CD14-positive monocyte (primary cell): ENCODE results near the gene PYGO2. TPM values are rescaled to one million over a fixed set of nuclear protein-coding genes. Genes with fewer than 3 reads are reported as not detected.

ENCODE experiments used
- DNase-seq, 3 donors: peaks; one replicate each; pipeline ENCODE4 v3.0.0-alpha.2; 2011 to 2022
- H2AFZ ChIP-seq: 2 replicates; pipeline ENCODE4 v1.6.0; 2012; ENCODE audit warnings: mild to moderate bottlenecking, low read depth, low read length, inconsistent platforms; ENCODE audit not compliant: insufficient read depth, poor library complexity, severe bottlenecking
- H3K27ac ChIP-seq, 2 donors: 1 replicate in 1 of 2; 2 replicates in 1 of 2; pipeline ENCODE4 v1.5.1; 2012 to 2013; ENCODE audit warnings: low read length in 2 of 2, control low read depth in 1 of 2, inconsistent platforms in 1 of 2, low read depth in 1 of 2, mild to moderate bottlenecking in 1 of 2
- H3K27me3 ChIP-seq, 2 donors: one replicate each; pipeline versions ENCODE4 v1.6.0 to v1.6.1; 2011 to 2013; ENCODE audit warnings: low read length in 2 of 2; ENCODE audit not compliant: control insufficient read depth in 2 of 2, insufficient read depth in 2 of 2
- H3K36me3 ChIP-seq, 2 donors: replicated peaks in 1 of 2; 1 replicate in 1 of 2; 2 replicates in 1 of 2; pipeline versions ENCODE4 v1.5.1 to v1.6.1; 2012 to 2013; ENCODE audit warnings: low read length in 2 of 2, control low read depth in 1 of 2, inconsistent platforms in 1 of 2, mild to moderate bottlenecking in 1 of 2; ENCODE audit not compliant: insufficient read depth in 2 of 2, control insufficient read depth in 1 of 2
- H3K4me1 ChIP-seq, 2 donors: 1 replicate in 1 of 2; 2 replicates in 1 of 2; pipeline versions ENCODE4 v1.5.1 to v1.6.1; 2012 to 2013; ENCODE audit warnings: low read length in 2 of 2, control low read depth in 1 of 2, inconsistent platforms in 1 of 2, mild to moderate bottlenecking in 1 of 2, moderate library complexity in 1 of 2; ENCODE audit not compliant: insufficient read depth in 2 of 2, control insufficient read depth in 1 of 2
- H3K4me2 ChIP-seq: replicated peaks from 2 replicates; pipeline ENCODE3; 2012; ENCODE audit warnings: low read length, moderate library complexity, mild to moderate bottlenecking; ENCODE audit not compliant: poor library complexity, severe bottlenecking; ENCODE audit errors: extremely low read depth
- H3K4me3 ChIP-seq, 3 experiments: fragments of 200-600 bp in 1 of 3; sonication (generic) in 1 of 3; replicated peaks in 1 of 3; 1 replicate in 2 of 3; 2 replicates in 1 of 3; pipeline ENCODE4 v1.5.1; 2011 to 2013; ENCODE audit warnings: low read length in 3 of 3, mild to moderate bottlenecking in 3 of 3, control low read depth in 2 of 3, low read depth in 2 of 3, inconsistent platforms in 1 of 3, moderate library complexity in 1 of 3
- H3K79me2 ChIP-seq: 2 replicates; pipeline ENCODE4 v1.6.0; 2012; ENCODE audit warnings: mild to moderate bottlenecking, control low read depth, inconsistent platforms, low read length, moderate library complexity; ENCODE audit not compliant: insufficient read depth
- H3K9ac ChIP-seq: 2 replicates; pipeline ENCODE4 v1.6.0; 2017; ENCODE audit warnings: low read length, mild to moderate bottlenecking; ENCODE audit not compliant: insufficient read depth, poor library complexity, severe bottlenecking
- H3K9me3 ChIP-seq, 2 donors: replicated peaks in 1 of 2; 1 replicate in 1 of 2; 2 replicates in 1 of 2; pipeline versions ENCODE4 v1.5.1 to v1.6.1; 2012 to 2013; ENCODE audit warnings: low read length in 2 of 2, control low read depth in 1 of 2; ENCODE audit not compliant: control insufficient read depth in 1 of 2, insufficient read depth in 1 of 2
- H4K20me1 ChIP-seq: 2 replicates; pipeline ENCODE4 v1.6.0; 2012; ENCODE audit warnings: mild to moderate bottlenecking, low read length, control low read depth, moderate library complexity; ENCODE audit not compliant: insufficient read depth
- H3K27ac Mint-ChIP-seq, 7 donors: one replicate each; pipeline ENCODE4 v1.8.0; 2020; ENCODE audit warnings: mild to moderate bottlenecking in 7 of 7, mixed read lengths in 7 of 7, moderate library complexity in 6 of 7, inconsistent platforms in 2 of 7
- H3K27me3 Mint-ChIP-seq, 3 donors: one replicate each; pipeline ENCODE4 v1.8.0; 2021 to 2022; ENCODE audit warnings: low read depth in 3 of 3, mild to moderate bottlenecking in 3 of 3, mixed read lengths in 3 of 3, moderate library complexity in 3 of 3, inconsistent platforms in 1 of 3
- H3K36me3 Mint-ChIP-seq, 2 donors: one replicate each; pipeline ENCODE4 v1.8.0; 2020; ENCODE audit warnings: mixed read lengths in 2 of 2, inconsistent platforms in 1 of 2, mild to moderate bottlenecking in 1 of 2
- H3K4me1 Mint-ChIP-seq: one replicate; pipeline ENCODE4 v1.8.0; 2020; ENCODE audit warnings: mild to moderate bottlenecking, mixed read lengths
- H3K4me3 Mint-ChIP-seq, 2 donors: one replicate each; pipeline ENCODE4 v1.8.0; 2020; ENCODE audit warnings: mild to moderate bottlenecking in 2 of 2, mixed read lengths in 2 of 2, moderate library complexity in 1 of 2
- H3K9me3 Mint-ChIP-seq, 7 donors: one replicate each; pipeline ENCODE4 v1.8.0; 2020 to 2022; ENCODE audit warnings: mixed read lengths in 7 of 7, mild to moderate bottlenecking in 6 of 7, moderate library complexity in 6 of 7, inconsistent platforms in 2 of 7
- WGBS: methylation state at CpG from one replicate; pipeline ENCODE4 v1.1.5; 2013; ENCODE audit warnings: missing lambda C conversion rate; ENCODE audit not compliant: insufficient coverage; 5-methylcytosine and 5-hydroxymethylcytosine counted together
- intact Hi-C, 2 donors: fragments of 100-400 bp; cut with micrococcal nuclease; formaldehyde crosslinking; loops; one replicate each; pipeline versions ENCODE4 v1.15.0 to v1.15.1; 2023
- polyA plus RNA-seq, 3 donors: library from polyadenylated mRNA; depleted of rRNA in 1 of 3; unstranded in 2 of 3; stranded (reverse) in 1 of 3; fragments of 300-500 nt in 2 of 3; fragments of >200 nt in 1 of 3; fragmentation: Illumina TruSeq in 2 of 3; gene quantifications; 1 replicate in 2 of 3; 2 replicates in 1 of 3; pipeline ENCODE4 v1.2.3, GENCODE V29; 2012 to 2021
- TF ChIP-seq, protein P1 (sequence below): fragments of 200-600 bp; IDR thresholded peaks from one replicate; pipeline ENCODE4 v1.8.0; 2022; ENCODE audit warnings: antibody characterized with exemption, mild to moderate bottlenecking

The PYGO2 gene
- polyA plus RNA-seq, 3 donors: 8.2 to 12.5 (median 12.0) TPM

DNA sequence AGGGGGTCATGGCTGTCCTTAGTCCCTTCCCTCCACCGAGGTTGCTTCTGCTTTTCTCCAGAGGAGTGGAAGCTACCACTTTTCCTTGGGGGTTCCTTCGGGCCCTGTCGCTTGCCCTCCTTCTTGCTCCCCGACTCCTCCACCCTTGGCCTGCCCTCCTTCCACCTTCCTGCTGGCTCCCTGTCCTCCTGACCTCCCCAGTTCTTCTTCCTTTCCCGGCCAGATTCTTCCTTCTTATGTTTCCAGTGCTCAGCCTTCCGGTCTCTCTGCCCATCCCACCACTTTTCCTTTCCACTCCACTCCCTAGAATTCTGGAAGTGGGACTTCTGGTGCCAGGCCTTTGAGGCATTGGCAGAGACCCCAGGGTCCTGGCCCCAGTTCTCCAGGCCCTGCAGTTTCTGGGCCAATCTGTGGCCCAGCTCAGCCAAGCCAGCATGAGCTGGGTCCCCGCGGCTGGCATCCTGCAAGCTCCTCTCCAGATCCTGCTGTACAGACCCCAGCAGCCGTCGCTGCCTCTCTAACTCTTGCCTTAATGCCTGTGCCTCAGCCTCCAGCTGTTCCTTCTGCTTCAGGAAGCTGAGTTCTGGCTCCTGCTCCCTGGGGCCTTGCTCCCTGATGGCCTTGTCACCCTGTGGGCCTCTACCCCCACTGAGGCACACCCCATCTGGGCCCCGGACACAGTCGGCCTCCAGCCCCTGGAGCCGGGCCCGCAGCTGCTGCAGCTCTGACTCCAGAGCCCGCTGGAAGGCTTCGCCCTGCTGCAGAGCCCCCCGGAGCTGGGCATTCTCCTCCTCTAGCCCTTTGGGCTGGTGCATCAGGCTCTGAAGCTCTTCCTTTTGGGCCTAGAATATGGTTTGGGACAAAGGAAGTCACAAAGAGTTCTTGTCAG lies 15.4 kb downstream of the PYGO2 start:
- H3K36me3 Mint-ChIP-seq: peaks cover 42 to 58% of the 10 kb centered on the region in 2 donors
- H3K4me1 ChIP-seq: peaks cover 35 to 39% of the 10 kb centered on the region in 2 donors
- H3K4me1 Mint-ChIP-seq: peaks cover 39% of the 10 kb centered on the region

DNA sequence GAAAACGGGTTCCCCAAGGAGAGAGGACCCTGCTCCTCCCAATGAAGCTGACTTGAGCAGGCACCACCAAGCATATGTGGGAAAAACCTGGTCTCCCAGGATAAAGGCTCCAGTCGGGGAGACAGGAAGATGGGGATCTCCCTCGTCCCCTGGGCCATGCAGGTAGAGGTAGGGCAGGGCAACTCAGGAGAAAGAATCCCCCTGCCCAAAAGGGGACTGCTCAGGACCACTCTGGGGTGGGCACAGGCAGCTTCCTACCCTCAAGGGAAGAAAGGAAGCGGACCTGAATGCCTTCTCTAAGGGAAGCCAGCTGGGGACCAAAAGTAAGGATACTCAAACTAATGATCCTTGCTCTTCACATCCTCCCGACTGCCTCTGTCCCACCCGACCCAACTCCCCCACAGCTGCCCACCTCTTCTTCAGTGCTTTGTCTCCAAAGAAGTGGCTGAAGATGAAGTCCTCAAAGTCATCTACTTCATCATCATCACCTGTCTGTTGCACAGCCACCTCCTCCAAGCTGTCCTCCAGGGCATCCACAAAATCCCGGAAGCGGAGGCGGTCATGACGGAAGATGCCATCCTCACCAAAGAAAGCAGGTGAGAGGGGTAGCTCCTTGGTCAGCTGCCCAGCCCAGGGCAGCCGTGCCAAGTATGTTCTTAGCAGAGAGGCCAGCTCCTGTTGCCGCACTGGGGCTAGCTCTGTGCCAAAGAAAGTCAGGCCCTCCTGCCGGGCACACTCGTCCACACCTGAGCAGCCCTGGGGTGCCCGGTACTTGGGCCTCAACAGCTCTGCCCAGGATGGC lies 16.2 kb downstream of the PYGO2 start:
- DNase-seq: no peak
- Mint-ChIP-seq H3K36me3 (peaks cover 33 to 49% of the 10 kb centered on the region in 2 donors), H3K9me3 (no peaks in the 10 kb centered on the region), H3K27me3 (peaks cover 0 to 2% (median 0%) of the 10 kb centered on the region in 3 donors), H3K27ac (no peak overlapping the region), H3K4me1 (peaks cover 47% of the 10 kb centered on the region), H3K4me3 (no peak overlapping the region)
- Histone ChIP-seq H3K27ac (peak overlapping the region in 1 of 2 donors; percentile 82), H3K27me3 (no peaks in the 10 kb centered on the region), H4K20me1 (no peaks in the 10 kb centered on the region), H3K9ac (no peak overlapping the region), H3K9me3 (no peaks in the 10 kb centered on the region), H3K79me2 (no peaks in the 10 kb centered on the region), H2AFZ (no peak overlapping the region), H3K4me1 (peaks cover 36 to 43% of the 10 kb centered on the region in 2 donors), H3K4me3 (no peak overlapping the region), H3K4me2 (no peak overlapping the region), H3K36me3 (peaks cover 32 to 50% of the 10 kb centered on the region in 2 donors)
- intact Hi-C loops: no loop called here
- 83% methylated on average over 13 of the region's 15 CpGs for WGBS
- TF ChIP-seq, protein P1, sequence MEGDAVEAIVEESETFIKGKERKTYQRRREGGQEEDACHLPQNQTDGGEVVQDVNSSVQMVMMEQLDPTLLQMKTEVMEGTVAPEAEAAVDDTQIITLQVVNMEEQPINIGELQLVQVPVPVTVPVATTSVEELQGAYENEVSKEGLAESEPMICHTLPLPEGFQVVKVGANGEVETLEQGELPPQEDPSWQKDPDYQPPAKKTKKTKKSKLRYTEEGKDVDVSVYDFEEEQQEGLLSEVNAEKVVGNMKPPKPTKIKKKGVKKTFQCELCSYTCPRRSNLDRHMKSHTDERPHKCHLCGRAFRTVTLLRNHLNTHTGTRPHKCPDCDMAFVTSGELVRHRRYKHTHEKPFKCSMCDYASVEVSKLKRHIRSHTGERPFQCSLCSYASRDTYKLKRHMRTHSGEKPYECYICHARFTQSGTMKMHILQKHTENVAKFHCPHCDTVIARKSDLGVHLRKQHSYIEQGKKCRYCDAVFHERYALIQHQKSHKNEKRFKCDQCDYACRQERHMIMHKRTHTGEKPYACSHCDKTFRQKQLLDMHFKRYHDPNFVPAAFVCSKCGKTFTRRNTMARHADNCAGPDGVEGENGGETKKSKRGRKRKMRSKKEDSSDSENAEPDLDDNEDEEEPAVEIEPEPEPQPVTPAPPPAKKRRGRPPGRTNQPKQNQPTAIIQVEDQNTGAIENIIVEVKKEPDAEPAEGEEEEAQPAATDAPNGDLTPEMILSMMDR: no peak

More for the DNA sequence above, 15.4 kb downstream of the PYGO2 start:
- H2AFZ ChIP-seq: no peak overlapping the region
- intact Hi-C loops: no loop called here
- H3K4me2 ChIP-seq: no peak overlapping the region
- TF ChIP-seq, protein P1: no peak
- peaks cover under 1% of the 10 kb centered on the region for H4K20me1 ChIP-seq
- no peaks in the 10 kb centered on the region for H3K9me3 ChIP-seq
- H3K27ac ChIP-seq: no peak overlapping the region
- peaks cover 0 to 2% (median 0%) of the 10 kb centered on the region in 3 donors for H3K27me3 Mint-ChIP-seq
- H3K4me3 Mint-ChIP-seq: no peak overlapping the region
- H3K27ac Mint-ChIP-seq: peak overlapping the region in 1 of 7 donors; percentile 68
- H3K9ac ChIP-seq: no peak overlapping the region
- no peak overlapping the region for H3K4me3 ChIP-seq
- H3K9me3 Mint-ChIP-seq: no peaks in the 10 kb centered on the region
- DNase-seq: no peak
- WGBS: 91% methylated on average over 16 of the region's 17 CpGs
- H3K79me2 ChIP-seq: no peaks in the 10 kb centered on the region
- H3K36me3 ChIP-seq: peaks cover 40 to 58% of the 10 kb centered on the region in 2 donors
- H3K27me3 ChIP-seq: no peaks in the 10 kb centered on the region
